Measurements from ENCODE around the gene PLA2G3. TPM values are rescaled to one million over a fixed set of nuclear protein-coding genes. Genes with fewer than 3 reads are reported as not detected.

The PLA2G3 gene
- total and polyA plus RNA-seq, 2 of the 8 experiments (the other 6 are each of a cell fraction or from before 2014, with no cell fraction given) = 18.1 to 25.9 TPM

DNA sequence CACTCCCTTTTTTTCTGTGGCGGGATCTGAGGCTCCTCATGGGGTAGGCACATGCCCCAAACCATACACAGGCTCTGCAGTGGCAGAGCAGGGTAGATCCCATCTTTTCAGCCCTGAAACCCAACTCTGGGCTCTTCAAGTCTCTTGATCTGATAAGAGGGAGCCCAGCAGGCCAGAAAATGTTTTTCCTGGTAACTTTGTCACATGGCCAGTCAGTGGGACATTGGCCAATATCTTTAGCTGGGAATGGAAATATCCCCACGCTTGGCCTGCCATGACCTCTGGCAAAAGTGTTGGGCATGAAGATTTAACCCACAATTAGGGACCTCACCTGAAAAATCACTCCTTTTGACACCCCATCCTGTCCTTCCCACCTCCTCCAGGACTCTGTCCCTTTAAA lies 9.4 kb downstream of the PLA2G3 start:
- TF ChIP-seq CEBPB (IDR thresholded peaks at IDR 0.05; ENCODE audit: low read depth, low read length) (no peak), SIN3A (conservative IDR thresholded peaks at IDR 0.05 in 1 of 2, IDR thresholded peaks at IDR 0.05 in 1 of 2; ENCODE audit: low read depth in 1 of 2, low read length in 2 of 2) (no peak), BACH1 (IDR thresholded peaks at IDR 0.05; ENCODE audit: low read length) (no peak), EP300 (IDR thresholded peaks at IDR 0.05; ENCODE audit: borderline replicate concordance in 1 of 2, low read depth in 2 of 2, low read length in 2 of 2) (no peak), RXRA (IDR thresholded peaks at IDR 0.05; ENCODE audit: insufficient read depth, low read depth, low read length) (no peak), ZNF274 (IDR thresholded peaks at IDR 0.05; ENCODE audit: borderline replicate concordance, extremely low read depth, low read length) (no peak), SRF (IDR thresholded peaks at IDR 0.05; ENCODE audit: low read depth, low read length) (no peak), JUN (IDR thresholded peaks at IDR 0.05; ENCODE audit: low read depth, low read length) (no peak), TCF12 (IDR thresholded peaks at IDR 0.05; ENCODE audit: low read depth, low read length) (no peak), FOSL1 (IDR thresholded peaks at IDR 0.05; ENCODE audit: insufficient read depth, low read depth, low read length) (no peak)
- Histone ChIP-seq H3K4me3 (ENCODE audit: extremely low read depth in 1 of 4, insufficient read depth in 2 of 4, low read depth in 3 of 4, low read length in 4 of 4) (no peak overlapping the region), H2AFZ (ENCODE audit: low read length) (no peak overlapping the region), H4K8ac (ENCODE audit: extremely low read depth, insufficient read depth, low read length) (no peak overlapping the region; the same call in 1 of the 2 replicates), H4K20me1 (replicated peaks in 1 of 2; ENCODE audit: control insufficient read depth in 1 of 2, insufficient read depth in 2 of 2, low read length in 2 of 2) (peaks cover 0 to 9% of the 10 kb centered on the region in 2 experiments), H3K4me2 (ENCODE audit: insufficient read depth in 1 of 2, low read depth in 2 of 2, low read length in 2 of 2) (no peak overlapping the region), H2BK12ac (ENCODE audit: low read depth, low read length) (no peak overlapping the region), H2BK5ac (ENCODE audit: low read depth, low read length) (no peak overlapping the region), H3K4me1 (replicated peaks in 1 of 4; ENCODE audit: control insufficient read depth in 3 of 4, insufficient read depth in 4 of 4, low read length in 3 of 4) (peaks cover 0 to 20% (median 7%) of the 10 kb centered on the region in 4 experiments; a peak in 6 of 7 replicates), H3K56ac (replicated peaks; ENCODE audit: insufficient read length, low read depth, low read length) (no peak overlapping the region), H3K79me1 (ENCODE audit: low read depth, low read length) (no peaks in the 10 kb centered on the region), H2BK15ac (ENCODE audit: low read length) (no peak overlapping the region), H4K91ac (replicated peaks; ENCODE audit: insufficient read length, low read length) (no peak overlapping the region), H3K23me2 (ENCODE audit: low read depth, low read length) (no peaks in the 10 kb centered on the region; the same call in 1 of the 2 replicates), H3K4ac (replicated peaks; ENCODE audit: insufficient read length, low read depth, low read length) (no peak overlapping the region), H3K9me3 (ENCODE audit: insufficient read depth in 2 of 2, low read depth in 1 of 2, low read length in 1 of 2) (no peaks in the 10 kb centered on the region), H3K27ac (ENCODE audit: low read depth, low read length) (no peak overlapping the region), H3K27me3 (replicated peaks in 1 of 4; ENCODE audit: control insufficient read depth in 3 of 4, extremely low read depth in 1 of 4, insufficient read depth in 3 of 4, low read length in 3 of 4) (no peaks in the 10 kb centered on the region), H3K9ac (replicated peaks in 1 of 4; ENCODE audit: extremely low read depth in 1 of 4, low read depth in 3 of 4, low read length in 3 of 4) (no peak overlapping the region), H3K36me3 (ENCODE audit: control insufficient read depth in 2 of 4, insufficient read depth in 4 of 4, low read length in 3 of 4) (peaks cover 4 to 16% (median 14%) of the 10 kb centered on the region in 4 experiments; a peak in 7 of 8 replicates), H4K5ac (ENCODE audit: insufficient read length, low read depth, low read length) (no peak overlapping the region), H2BK120ac (replicated peaks; ENCODE audit: low read depth, low read length) (no peak overlapping the region), H3K79me2 (ENCODE audit: control insufficient read depth in 1 of 2, insufficient read depth in 2 of 2, low read length in 2 of 2) (no peaks in the 10 kb centered on the region), H2AK5ac (ENCODE audit: low read depth, low read length) (no peak overlapping the region), H2BK20ac (ENCODE audit: low read length) (no peak overlapping the region), H3K18ac (ENCODE audit: extremely low read depth, low read length) (no peak overlapping the region), H3K23ac (ENCODE audit: insufficient read length) (no peak overlapping the region), H3K14ac (ENCODE audit: insufficient read length) (no peak overlapping the region)
- WGBS, 2 experiments (ENCODE audit: extremely low coverage in 1 of 2, insufficient coverage in 1 of 2, insufficient read length in 1 of 2, insufficient replicate concordance in 2 of 2, low coverage in 1 of 2, low lambda C conversion rate in 2 of 2, missing lambda C conversion rate in 1 of 2) = 81% methylated on average over 2 of the region's 2 CpGs; no CpG with 5 or more reads in 1 of the 2 experiments
- ChIA-PET CTCF (ENCODE audit: partially characterized antibody) (interaction anchor here (0.6 to 1.4 kb wide), 7 partner anchors 9 to 155 kb away, joined by 3 to 4 read pairs (median 3); partner anchors contain the start of gene PLA2G3), POLR2A (ENCODE audit: partially characterized antibody) (interaction anchor here (2.9 kb wide), 1 partner anchor 9 kb away, joined by 12 read pairs; the partner anchor contains the start of gene PLA2G3)
- FAIRE-seq (no peak), DNase-seq (ENCODE audit: low read depth in 1 of 2, low spot score in 2 of 2) (no peak)

All from H1 (cell line).